Measurements from ENCODE around the gene PRKN.

Gene PRKN

DNA sequence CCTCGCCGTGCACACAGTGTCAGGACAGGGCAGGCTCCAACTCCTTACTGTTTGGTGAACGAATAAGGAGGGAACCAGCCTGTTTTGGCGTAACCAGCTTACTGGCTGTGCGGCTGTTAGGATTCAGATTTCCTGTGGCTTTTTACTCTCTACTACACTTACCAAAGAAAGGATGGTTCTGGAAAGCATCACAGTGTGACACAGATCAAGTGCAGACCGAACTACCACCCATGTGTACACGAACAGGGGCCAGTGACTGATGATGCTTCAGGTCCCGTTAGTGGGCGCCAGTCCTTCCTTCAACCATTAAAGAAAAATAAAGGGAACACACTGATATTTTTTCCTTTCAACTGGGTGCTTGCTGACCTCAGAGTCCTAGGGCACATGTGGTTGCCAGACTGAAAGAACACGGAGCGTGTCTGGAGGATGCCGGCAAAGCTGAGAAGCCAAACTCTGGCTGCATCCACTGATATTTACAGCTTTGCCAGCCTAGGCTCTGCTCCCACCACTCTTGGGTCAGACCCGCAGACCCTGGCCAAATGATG is 1101.4 kb downstream of the PRKN start:
- DNase-seq: no peak

DNA sequence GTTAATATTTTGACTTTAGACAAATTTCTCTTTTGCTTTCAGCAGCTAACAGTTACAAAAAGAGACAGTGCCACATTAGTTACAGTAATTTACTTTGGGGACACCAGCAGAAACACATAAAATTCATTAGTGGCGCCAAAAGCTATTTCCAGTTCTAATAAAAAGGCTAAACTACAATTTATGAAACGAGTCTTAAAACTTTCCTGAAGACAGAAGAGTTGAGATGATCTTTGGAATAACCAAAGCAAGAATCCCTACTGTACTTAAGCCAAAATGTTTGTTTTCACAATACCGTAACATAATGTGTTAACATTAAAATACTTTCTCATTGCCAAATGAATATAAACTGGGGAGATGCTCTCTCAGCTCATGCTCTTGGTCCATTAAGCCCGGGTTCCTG is 1103.5 kb downstream of the PRKN start:
- DNase-seq: no peak

DNA sequence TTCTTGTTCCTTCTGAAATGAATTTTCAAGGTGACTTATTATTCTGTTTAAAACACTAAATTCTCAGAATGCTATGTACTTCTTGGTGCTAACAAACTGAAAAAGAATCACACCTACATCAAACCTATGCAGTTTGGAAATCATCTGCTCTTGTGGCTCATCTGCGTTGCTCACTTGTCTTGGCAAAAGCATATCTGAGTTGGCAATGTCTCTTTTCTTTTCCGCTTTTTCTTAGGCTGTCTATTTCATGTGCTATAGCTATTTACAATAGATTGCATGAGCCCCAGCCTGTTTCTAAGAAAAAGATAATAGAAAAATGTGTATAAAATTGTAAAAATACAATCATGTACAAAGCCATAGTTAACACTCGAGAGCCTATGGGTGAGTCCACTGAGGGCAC is 1104.8 kb downstream of the PRKN start:
- DNase-seq: no peak

DNA sequence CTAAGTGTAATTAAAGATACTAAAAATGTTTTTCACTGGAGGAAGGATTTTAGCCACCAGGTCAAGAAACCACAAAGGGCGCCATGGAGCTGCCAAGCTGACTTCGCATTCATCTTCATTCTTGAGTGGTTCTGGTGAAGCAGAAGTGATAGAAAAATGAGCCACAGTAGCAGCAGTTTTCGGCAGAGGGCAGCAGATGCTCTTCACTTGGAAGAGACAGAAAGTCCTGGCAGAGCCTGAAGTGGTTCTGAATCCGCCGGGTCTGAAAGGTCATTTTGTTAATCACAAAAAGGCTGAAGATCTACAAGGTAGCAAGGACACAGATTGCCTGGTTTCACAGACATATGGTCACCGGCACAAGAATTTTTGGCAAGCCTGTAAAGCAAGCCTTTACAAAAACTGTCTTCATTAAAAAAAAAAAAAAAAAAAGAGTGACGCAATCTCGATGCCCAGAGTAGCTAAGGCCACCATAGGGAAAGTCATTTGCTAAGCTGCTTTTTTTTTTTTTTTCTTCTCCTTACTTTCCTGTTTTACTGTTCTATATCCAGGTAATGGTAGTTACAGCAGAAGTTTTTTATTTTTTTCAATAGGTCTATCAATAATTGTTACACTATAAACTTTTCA is 1108.6 kb downstream of the PRKN start:
- DNase-seq: no peak

DNA sequence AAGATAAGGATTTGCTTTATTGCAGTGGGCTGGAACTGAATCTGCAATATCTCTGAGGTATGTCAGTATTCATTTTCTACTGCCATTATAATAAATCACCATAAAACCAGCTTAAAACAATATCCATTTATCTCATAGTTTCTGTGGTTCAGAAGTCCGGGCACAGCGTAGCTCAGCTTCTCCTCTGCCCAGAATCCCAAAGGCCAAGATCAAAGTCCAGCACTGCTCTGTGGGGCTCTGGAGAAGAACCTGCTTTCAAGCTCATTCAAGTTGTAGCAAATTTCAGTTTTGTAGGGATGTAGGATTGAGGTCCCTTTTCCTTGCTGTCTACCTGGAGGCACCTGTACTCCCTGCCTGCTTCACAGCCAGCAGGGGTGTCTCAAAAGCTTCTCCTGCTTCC is 1113.9 kb downstream of the PRKN start:
- no peak for DNase-seq

DNA sequence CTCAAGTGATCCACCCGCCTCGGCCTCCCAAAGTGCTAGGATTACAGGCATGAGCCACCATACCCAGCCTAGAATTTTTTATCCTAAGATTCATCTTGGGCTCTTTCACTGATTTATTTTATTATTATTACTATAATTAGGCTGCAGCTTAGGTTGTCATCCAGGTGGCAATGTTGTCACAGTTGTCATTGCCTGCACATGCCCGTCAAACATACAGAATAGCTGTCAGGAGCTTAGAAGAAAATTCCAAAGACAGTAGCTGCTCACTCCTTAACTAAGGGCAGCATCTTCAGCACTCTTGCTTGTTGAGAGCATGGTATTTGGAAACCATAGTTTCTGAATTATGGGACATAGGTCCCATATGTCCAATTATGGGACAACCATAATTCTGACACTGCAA is 1118.8 kb downstream of the PRKN start:
- DNase-seq: no peak

DNA sequence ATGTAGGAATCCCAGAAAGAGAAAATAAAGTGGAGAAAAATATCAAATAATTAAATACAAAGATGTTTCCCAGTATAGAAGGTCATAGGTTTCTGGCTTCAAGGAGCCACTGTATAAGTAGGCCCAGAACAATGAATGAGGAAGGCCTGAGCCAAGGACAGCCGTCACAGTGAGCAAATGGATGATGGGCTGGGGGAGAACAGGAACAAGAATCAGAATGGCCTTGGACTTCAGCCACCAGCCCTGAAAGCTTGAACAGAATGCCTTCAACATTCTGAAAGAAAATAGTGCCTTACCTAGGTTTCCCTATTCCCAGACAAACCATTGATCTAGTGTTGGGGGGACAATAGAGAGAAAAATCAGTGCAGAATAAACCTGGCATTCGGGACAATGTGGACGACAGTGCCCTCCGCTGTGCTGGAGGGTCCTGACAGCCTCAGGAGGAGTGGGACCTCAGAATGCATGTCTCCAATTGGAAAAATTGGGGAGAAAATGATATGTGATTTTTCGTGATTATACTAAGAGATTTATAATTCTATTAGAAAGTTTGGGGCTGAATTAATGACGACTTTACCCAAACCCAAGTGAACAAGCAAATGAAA is 1119.8 kb downstream of the PRKN start:
- DNase-seq: no peak

DNA sequence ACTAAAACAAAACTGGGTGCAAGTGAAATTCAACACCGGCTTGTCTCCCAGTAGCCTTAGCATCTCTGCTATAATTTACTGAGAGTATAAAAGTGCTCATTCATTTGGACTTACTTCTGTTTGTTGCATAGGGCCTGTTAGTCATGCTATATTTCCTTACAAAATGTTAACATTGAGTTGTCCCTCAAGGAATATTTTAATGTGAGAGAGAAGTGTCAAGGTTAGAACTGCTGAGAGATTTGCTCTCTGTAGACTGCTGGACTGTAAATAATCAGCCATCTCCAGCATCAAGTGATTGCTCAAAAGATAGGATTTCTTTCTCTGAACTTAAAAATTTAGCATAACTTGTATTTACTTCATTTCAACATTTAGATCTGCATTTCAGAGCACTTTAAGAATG is 1125.2 kb downstream of the PRKN start:
- DNase-seq: no peak

DNA sequence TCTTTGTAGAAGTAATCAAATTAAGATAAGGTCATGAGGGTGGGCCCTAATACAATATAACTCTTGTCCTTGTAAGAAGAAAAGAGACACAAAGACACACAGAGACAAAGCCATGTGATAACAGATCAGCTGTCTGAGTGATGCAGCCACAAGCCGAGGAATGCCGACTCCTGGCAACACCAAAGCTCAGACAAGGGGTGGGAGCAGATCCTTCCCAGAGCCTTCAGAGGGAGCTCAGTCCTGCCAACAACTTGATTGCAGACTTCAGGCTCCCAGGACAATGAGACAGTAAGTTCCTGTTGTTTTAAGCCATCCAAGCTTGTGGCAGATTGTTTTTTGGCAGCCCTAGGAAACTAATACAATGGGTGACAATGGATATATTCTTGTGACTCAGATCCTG is 1128.7 kb downstream of the PRKN start:
- no peak for DNase-seq

DNA sequence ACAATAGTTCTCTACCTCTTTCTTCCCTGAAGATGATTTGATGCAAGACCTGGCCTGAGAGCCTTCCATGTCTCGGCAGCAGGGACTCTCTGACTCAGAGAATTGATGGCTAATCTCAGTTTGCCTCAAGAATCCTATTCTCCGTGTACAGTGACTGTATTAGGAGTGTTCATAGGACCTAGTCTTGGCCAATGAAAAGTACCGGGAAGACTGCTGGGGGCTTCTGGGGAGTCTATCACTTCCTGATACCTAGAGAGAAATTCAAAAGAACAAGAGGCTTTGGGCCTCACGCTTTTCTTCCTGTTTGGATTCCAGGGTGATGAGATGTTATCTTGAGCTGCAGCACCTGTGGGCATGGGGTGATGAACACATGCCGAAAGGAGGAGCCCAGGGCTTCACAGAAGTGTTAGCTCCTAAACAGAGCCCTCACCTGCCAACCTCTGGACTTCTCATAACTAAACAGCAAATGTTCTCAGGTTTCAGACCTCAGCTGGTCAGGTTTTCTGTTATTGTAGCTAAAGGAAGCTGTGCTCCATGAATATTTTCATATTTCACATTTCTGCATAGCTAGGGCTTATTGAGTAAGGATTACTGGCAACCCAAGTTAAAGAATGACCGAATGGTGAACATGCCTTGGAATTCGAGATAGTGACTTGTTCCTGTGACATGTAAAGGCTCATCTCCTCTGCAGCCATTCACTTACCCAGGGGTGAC is 1130.6 kb downstream of the PRKN start:
- DNase-seq: no peak

DNA sequence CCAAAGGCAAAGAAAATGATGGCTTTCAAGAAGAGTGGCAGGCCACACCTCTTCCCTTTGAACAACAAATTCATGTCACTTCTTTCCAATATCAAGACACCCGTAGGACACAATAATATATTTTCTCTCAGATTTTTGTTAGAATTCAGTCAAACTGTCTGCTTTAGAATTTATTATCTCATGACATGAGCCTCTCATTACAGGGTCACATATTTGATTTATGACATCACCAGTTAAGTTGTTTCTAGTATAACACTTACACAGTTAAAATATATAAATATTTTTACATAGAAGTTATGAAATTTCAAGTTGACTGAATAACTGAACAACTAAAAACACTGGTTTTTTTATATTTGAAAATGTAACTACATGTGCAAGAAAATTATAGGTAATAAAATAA is 1133.2 kb downstream of the PRKN start:
- no peak for DNase-seq

DNA sequence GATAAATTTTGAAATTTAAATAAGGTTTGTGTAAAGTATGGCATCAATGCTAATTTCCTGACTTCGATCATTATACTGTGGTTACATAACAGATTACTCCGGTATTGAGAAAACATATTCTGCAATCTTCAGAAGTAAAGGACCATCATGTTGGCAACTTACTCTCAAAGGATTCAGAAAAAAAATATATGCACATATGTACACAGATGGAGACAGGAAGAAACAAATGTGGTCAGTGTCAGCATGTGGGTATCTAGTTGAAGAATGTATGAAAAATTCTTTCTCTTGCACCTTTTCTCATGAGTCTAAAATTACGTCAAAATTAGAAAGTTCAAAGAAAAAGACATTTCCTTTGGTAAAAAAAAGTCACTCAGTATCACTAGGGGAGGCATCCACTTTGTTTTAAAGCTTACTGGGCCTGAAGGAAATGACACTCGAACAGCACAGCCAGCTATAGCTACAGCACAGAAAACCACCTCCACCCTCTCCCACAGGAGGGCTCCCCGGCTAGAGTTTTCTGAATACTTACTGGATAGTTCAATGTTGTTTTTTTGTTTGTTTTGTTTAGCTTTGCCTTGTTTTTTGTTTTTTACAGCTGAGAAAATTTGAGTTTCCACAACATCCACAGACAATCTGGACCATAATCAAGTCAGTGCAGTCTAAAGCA is 1136.5 kb downstream of the PRKN start:
- no peak for DNase-seq

DNA sequence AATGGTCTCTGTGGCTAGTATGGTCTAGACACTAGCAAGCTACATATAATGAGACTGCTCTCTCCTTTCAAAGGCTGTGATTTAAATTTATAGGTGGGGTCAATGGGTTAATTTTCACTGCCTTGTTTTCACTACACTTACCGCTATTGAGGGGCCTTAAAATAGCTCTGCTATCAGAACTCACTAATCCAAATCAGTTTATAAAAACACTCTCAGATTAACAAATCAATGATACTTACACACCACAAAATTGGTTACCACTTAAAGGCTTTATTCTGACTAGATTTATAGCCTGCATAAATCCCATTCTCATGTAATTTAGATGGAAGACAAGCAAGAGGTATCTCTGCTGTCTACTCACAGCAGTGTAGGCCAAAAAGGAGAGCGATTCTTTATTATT is 1140.7 kb downstream of the PRKN start:
- DNase-seq: no peak

DNA sequence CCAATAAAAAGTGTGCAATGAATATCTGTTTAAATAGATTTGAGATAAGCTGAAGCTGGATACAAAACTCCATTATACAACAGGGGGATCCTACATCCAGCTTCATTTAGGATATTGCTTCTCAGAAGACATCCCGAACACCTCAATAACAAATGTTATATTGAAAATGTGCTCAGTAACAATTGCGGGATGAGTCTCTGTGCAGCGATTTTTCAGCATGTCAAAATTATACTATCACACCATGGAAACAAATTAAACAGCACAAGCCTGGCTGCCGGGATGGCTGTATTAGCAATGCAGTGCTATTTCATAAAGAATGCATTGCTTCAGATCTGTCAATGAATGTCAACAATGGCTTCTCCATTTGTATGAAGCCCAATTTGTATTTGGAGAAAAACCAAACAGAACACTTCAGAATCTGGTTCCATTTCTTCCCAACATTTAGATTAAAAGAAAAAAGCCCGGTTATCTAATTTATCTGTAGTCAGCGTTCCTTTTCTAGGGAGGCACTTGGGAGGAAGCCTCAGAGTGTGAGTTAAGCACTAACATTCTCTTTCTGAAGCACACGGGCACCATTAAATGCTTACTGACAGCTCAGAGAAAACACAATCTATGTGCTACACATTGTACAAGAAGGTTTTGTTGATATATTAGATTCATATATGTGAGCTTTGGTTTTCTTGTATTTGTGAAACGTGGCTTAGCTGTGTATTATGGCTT is 1142.8 kb downstream of the PRKN start:
- DNase-seq: no peak

DNA sequence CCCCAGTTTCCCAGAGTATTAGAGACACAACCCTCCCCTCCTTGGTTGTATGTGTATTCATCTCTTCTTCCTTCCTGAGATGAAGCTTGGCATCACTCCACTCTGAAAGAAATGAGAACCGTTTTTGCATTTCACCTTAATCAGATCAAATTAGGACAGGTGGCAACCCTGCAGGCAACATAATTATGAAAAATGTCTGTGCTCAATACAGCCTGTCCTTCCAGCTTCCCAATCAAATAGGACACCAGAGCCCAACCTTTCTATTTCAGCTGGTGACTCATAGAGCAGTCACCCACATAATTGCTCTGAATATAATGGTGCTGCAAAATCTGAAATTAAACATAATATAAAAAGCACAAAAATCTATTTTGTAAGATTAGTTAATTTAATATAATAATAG is 1143.5 kb downstream of the PRKN start:
- no peak for DNase-seq

DNA sequence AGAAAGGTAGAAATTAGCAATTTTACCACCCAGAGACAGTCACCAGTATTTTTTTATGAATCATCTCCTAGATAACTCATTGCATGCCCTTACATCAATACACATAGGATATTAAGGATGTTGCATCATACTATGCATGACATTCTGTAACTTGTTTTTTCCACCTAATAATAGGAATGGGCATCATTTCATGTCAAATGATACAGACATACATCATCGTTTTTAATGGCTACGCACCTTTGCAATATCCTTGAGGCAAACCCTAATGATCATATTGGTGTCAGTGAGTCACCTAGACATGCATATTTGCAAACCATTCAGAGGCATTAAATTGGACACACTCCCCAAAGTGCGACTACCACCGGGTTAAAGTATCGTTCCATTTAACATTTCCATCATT is 1144.0 kb downstream of the PRKN start:
- DNase-seq: no peak

DNA sequence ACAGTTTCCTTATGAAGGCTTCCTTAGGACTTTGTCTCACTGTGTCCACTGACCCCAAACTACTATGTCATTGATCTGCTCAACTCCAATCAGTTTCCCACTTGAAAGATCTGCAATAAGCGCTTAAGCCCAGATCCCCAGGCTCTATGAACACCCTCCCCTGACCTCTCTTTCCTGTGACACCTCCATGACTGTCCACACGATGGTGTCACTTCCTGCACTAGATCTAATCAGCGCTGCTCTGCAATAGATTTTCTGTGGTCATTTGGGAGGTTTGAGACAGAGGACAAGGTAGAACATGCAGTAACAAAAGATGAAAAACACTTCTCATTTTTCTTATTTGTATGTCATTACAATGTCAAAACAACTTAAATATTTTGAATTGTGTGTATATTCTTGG is 1149.1 kb downstream of the PRKN start:
- DNase-seq: no peak

DNA sequence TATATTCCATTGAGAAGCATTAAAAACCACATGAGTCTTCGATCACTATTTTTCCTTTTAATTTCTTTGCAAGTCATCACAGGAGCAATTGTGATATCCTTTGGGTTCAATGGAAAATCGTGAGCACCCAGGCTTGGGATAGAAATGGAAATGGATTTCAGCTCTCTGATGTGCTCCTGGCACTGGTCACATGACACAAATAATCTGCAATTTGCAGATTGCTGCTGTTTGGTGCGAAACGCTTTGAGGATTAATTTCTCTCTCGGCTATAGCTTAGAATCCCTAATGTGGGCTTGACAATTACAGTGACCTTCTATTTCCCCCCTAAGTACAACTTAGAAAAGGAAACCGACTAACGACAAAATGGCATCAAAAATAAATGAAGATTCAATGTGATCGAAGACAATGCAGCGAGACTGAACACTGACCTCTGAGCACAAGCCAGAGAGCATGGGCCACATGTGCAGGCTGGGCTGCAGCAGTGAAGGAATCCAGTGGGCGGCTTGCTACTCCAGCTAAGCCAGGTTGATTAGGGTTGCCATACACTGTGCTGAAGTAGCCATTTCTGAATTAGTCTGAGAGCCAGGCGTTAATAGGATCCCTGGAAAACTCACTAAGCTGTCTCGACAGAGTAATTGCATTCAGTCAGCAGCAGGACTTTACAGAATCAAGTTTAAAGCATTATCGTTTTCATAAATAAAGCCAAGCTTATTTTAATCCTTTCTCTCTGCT is 1151.9 kb downstream of the PRKN start:
- no peak for DNase-seq

DNA sequence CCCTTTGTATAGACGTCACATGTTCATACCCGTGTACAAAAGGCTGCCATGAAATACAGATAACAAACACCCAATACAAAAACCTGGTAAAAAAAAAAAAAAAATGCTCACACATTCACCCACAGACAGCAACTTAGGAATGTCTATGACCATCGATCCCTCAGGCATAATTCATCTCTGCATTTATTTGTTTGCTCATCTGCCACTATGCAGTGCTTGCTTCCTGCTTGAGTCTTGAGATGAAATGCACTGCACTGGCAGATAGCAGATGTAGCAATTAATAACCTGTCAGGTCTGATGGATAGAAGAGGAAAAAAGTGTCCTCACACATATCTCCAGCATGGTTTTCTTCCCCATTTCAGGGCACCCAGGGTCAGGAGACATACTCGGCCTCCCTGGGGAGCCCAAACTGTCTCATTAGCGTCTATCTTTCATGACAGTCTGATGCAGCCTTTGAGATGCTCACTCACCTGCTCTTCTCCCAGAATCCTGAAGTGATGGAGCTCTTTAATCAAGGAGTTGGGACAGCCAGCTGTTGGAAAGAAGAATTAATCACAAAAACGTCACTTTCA is 1158.6 kb downstream of the PRKN start:
- DNase-seq: no peak

DNA sequence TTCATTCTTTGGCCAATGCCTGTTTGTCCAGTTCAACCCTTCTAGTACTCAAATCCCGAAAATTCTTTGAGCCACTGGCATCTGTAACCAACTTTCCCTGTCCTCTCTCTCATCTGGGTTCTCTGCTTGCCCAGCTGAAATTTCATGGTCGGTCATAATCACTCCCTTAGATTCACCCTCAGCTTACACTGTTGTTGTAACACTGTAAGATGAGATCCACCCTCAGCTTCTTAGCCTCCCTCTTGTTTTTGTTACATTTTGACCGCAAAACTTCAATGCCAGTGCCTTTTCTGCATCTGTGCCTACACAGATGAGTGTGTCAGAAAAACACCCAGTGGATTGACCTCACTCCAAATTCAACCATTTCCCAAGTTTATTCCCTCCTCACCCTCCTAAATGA is 1162.6 kb downstream of the PRKN start:
- no peak for DNase-seq

DNA sequence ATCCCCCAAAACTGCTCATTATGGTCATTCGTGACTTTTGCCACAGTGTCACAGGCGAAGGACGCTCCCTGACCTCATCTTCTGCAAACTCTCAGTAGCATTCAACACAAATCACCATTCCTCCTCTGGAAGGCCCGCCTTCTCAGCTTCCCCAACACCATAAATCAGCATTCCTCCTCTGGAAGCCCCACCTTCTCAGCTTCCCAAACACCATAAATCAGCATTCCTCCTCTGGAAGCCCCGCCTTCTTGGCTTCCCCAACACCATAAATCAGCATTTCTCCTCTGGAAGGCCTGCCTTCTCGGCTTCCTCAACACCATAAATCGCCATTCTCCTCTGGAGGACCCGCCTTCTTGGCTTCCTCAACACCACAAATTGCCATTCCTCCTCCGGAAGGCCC is 1165.7 kb downstream of the PRKN start:
- DNase-seq: no peak
